WTC11 (cell line): ENCODE measurements around the gene HS3ST4. TPM values are rescaled to one million over a fixed set of nuclear protein-coding genes. Genes with fewer than 3 reads are reported as not detected.
"Not testable (repeated sequence)": the region's sequence is repeated elsewhere in the genome, so short reads cannot be mapped to it uniquely, and the experiment has no call there.

ENCODE experiments used
- ATAC-seq: fragments of 200-7000 bp; cut with Tn5 transposase; 2 replicates; pipeline ENCODE4 v1.10.0; 2021; ENCODE audit warnings: mild to moderate bottlenecking, moderate library complexity
- CTCF ChIA-PET: fragments of 300-600 bp; sonication (Branson Sonifier 250); formaldehyde crosslinking; loops from one replicate; lab custom pipeline; 2021; ENCODE audit warnings: antibody characterized with exemption; lab: Charles Lee
- POLR2A ChIA-PET: fragments of 350-600 bp; sonication (Branson Sonifier 250); formaldehyde crosslinking; loops from one replicate; lab custom pipeline; 2021; ENCODE audit warnings: antibody characterized with exemption; lab: Charles Lee
- DNase-seq: peaks from one replicate; pipeline ENCODE4 v3.0.0; 2021; ENCODE audit warnings: low spot score
- H3K27ac Mint-ChIP-seq: 2 replicates; pipeline ENCODE4 v1.8.0; 2021; ENCODE audit warnings: mixed read lengths
- H3K27me3 Mint-ChIP-seq: 2 replicates; pipeline ENCODE4 v1.8.0; 2021; ENCODE audit warnings: low read depth, mild to moderate bottlenecking, moderate library complexity, mixed read lengths
- H3K36me3 Mint-ChIP-seq: 2 replicates; pipeline ENCODE4 v1.8.0; 2021; ENCODE audit warnings: mixed read lengths
- H3K4me1 Mint-ChIP-seq: 2 replicates; pipeline ENCODE4 v1.8.0; 2022; ENCODE audit warnings: mixed read lengths
- H3K4me3 Mint-ChIP-seq: 2 replicates; pipeline ENCODE4 v1.8.0; 2021; ENCODE audit warnings: mild to moderate bottlenecking, moderate library complexity, mixed read lengths
- H3K9me3 Mint-ChIP-seq: 2 replicates; pipeline ENCODE4 v1.8.0; 2021; ENCODE audit warnings: mixed read lengths
- EMX1 ChIP-seq: fragments of 250-450 bp; sonication (Bioruptor Pico); IDR thresholded peaks from 2 replicates; pipeline ENCODE4 v1.8.0; 2021; ENCODE audit warnings: mild to moderate bottlenecking
- ETV6 ChIP-seq: sonication (generic); formaldehyde crosslinking; IDR thresholded peaks from 2 replicates; pipeline ENCODE4 v1.8.1; 2022; ENCODE audit warnings: mild to moderate bottlenecking, missing genetic modification reagents
- FOXJ3 ChIP-seq: sonication (generic); formaldehyde crosslinking; IDR thresholded peaks from 2 replicates; pipeline ENCODE4 v1.9.0; 2021; ENCODE audit warnings: missing genetic modification reagents, mild to moderate bottlenecking, borderline replicate concordance
- FOXP1 ChIP-seq: sonication (generic); formaldehyde crosslinking; IDR thresholded peaks from 2 replicates; pipeline ENCODE4 v1.8.0; 2022; ENCODE audit warnings: missing genetic modification reagents, mild to moderate bottlenecking, moderate library complexity, borderline replicate concordance
- GRHL2 ChIP-seq: fragments of 250-450 bp; sonication (Bioruptor Pico); IDR thresholded peaks from 2 replicates; pipeline ENCODE4 v1.8.0; 2022; ENCODE audit warnings: mild to moderate bottlenecking, moderate library complexity; ENCODE audit not compliant: insufficient replicate concordance, severe bottlenecking
- RORB ChIP-seq: fragments of 250-450 bp; sonication (Bioruptor Pico); IDR thresholded peaks from 2 replicates; pipeline ENCODE4 v1.9.0; 2021; ENCODE audit warnings: mild to moderate bottlenecking
- SOX15 ChIP-seq: fragments of 250-450 bp; sonication (Bioruptor Pico); IDR thresholded peaks from 2 replicates; pipeline ENCODE4 v1.9.0; 2021; ENCODE audit warnings: mild to moderate bottlenecking
- TEAD4 ChIP-seq: sonication (generic); formaldehyde crosslinking; IDR thresholded peaks from 2 replicates; pipeline ENCODE4 v1.8.0; 2022; ENCODE audit warnings: mild to moderate bottlenecking, missing genetic modification reagents
- ZNF219 ChIP-seq: sonication (generic); formaldehyde crosslinking; IDR thresholded peaks from 2 replicates; pipeline ENCODE4 v1.8.0; 2023; ENCODE audit warnings: missing genetic modification reagents, mild to moderate bottlenecking, borderline replicate concordance
- ZNF317 ChIP-seq: sonication (generic); formaldehyde crosslinking; IDR thresholded peaks from 2 replicates; pipeline ENCODE4 v1.8.1; 2023; ENCODE audit warnings: low read depth, mild to moderate bottlenecking, moderate library complexity, missing genetic modification reagents, borderline replicate concordance
- ZNF423 ChIP-seq: fragments of 250-450 bp; sonication (Bioruptor Pico); IDR thresholded peaks from 2 replicates; pipeline ENCODE4 v2.1.2; 2022; ENCODE audit warnings: mild to moderate bottlenecking, moderate library complexity
- total RNA-seq: library from RNA; stranded (reverse); gene quantifications from 3 replicates; pipeline ENCODE4 v1.2.3, GENCODE V29; 2021
- TF ChIP-seq, protein P1 (sequence below): fragments of 250-450 bp; sonication (Bioruptor Pico); IDR thresholded peaks from 2 replicates; pipeline ENCODE4 v1.8.0; 2021; ENCODE audit warnings: mild to moderate bottlenecking
- TF ChIP-seq, protein P2 (sequence below): sonication (generic); formaldehyde crosslinking; IDR thresholded peaks from 2 replicates; pipeline ENCODE4 v1.8.1; 2023; ENCODE audit warnings: mild to moderate bottlenecking, missing genetic modification reagents, moderate library complexity
- TF ChIP-seq, protein P3 (sequence below): fragments of 250-450 bp; sonication (Bioruptor Pico); IDR thresholded peaks from 2 replicates; pipeline ENCODE4 v2.1.2; 2022; ENCODE audit warnings: mild to moderate bottlenecking, moderate library complexity
- TF ChIP-seq, protein P4 (sequence below): sonication (generic); formaldehyde crosslinking; IDR thresholded peaks from 2 replicates; pipeline ENCODE4 v1.8.1; 2022; ENCODE audit warnings: mild to moderate bottlenecking, moderate library complexity, missing genetic modification reagents
- TF ChIP-seq, protein P5 (sequence below): fragments of 250-450 bp; sonication (Bioruptor Pico); conservative IDR thresholded peaks from 2 replicates; pipeline ENCODE4 v1.9.0; 2021; ENCODE audit warnings: mild to moderate bottlenecking
- TF ChIP-seq, protein P6 (sequence below): fragments of 250-450 bp; sonication (Bioruptor Pico); IDR thresholded peaks from 2 replicates; pipeline ENCODE4 v1.9.0; 2021; ENCODE audit warnings: moderate library complexity, mild to moderate bottlenecking, inconsistent platforms, borderline replicate concordance
- TF ChIP-seq, protein P7 (sequence below): sonication (generic); formaldehyde crosslinking; IDR thresholded peaks from 2 replicates; pipeline ENCODE4 v1.8.0; 2023; ENCODE audit warnings: missing genetic modification reagents, mild to moderate bottlenecking, borderline replicate concordance

The HS3ST4 gene
- total RNA-seq, 1 experiment from 2014 or later: 5.4 TPM

DNA sequence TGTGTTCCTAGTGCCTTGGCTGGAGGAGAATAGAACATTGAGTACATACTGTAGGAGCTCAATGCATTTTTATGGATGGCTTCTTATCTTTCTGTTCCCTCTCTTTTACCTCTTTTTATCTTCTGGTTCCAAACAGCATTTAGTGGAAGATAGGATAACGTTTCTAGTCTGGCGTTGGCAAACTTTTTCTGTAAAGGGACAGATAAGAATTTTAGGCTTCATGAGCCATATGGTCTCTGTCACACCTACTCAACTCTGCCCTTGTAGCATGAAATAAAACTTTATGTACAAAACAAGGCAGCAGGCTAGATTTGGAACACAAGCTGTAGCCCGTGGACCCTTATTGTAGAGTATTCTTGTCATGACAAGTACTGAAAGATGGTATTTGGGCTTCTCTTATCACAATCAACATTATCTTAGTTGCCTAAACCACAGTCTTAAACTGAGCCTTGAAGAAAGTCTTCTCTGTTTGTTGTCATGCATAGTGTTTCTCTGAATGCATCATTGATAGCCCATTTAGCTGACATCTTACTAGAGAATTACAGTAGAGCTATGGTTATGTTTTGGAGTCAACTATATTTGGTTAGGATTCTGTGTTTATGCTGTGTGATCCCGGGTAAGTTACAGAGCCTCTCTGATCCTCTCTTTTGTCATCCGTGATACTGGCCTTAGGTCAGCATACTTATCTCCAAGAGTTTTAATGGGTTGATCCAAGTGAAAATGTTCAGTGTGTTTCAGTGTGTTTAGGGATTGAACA is 80.2 kb downstream of the HS3ST4 start:
- H3K4me3 Mint-ChIP-seq: no peak overlapping the region
- POLR2A ChIA-PET: no interaction called here

DNA sequence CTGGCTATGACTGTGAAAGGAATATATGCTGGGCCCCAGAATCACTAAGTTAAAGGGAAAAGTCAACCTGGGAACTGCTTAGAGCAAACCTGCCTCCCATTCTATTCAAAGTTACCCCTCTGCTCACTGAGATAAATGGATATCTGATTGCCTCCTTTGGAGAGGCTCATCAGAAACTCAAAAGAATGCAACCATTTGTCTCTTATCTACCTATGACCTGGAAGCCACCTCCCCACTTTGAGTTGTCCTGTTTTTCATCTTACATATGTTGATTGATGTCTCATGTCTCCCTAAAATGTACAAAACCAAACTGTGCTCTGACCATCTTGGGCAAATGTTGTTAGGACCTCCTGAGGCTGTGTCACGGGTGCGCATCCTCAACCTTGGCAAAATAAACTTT is 84.5 kb downstream of the HS3ST4 start:
- H3K27ac Mint-ChIP-seq, H3K4me3 Mint-ChIP-seq, H3K27me3 Mint-ChIP-seq, H3K4me1 Mint-ChIP-seq, CTCF ChIA-PET, H3K9me3 Mint-ChIP-seq, H3K36me3 Mint-ChIP-seq, POLR2A ChIA-PET, DNase-seq, ATAC-seq: not testable (repeated sequence)

More for the DNA sequence above, 80.2 kb downstream of the HS3ST4 start:
- peaks cover 4% of the 10 kb centered on the region for H3K9me3 Mint-ChIP-seq
- H3K27me3 Mint-ChIP-seq: no peaks in the 10 kb centered on the region
- DNase-seq: no peak
- no peak for ATAC-seq
- H3K4me1 Mint-ChIP-seq: peaks cover 10% of the 10 kb centered on the region
- TF ChIP-seq EMX1 (CRISPR knock-in tag) (no peak), FOXJ3 (no peak), GRHL2 (CRISPR knock-in tag) (no peak), TEAD4 (no peak), ZNF423 (CRISPR knock-in tag) (no peak), RORB (CRISPR knock-in tag) (no peak), ZNF317 (CRISPR knock-in tag) (no peak), ETV6 (CRISPR knock-in tag) (no peak), SOX15 (no peak), ZNF219 (CRISPR knock-in tag) (no peak), FOXP1 (CRISPR knock-in tag) (no peak)
- TF ChIP-seq, protein P1, sequence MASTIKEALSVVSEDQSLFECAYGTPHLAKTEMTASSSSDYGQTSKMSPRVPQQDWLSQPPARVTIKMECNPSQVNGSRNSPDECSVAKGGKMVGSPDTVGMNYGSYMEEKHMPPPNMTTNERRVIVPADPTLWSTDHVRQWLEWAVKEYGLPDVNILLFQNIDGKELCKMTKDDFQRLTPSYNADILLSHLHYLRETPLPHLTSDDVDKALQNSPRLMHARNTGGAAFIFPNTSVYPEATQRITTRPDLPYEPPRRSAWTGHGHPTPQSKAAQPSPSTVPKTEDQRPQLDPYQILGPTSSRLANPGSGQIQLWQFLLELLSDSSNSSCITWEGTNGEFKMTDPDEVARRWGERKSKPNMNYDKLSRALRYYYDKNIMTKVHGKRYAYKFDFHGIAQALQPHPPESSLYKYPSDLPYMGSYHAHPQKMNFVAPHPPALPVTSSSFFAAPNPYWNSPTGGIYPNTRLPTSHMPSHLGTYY: no peak
- TF ChIP-seq, protein P2, sequence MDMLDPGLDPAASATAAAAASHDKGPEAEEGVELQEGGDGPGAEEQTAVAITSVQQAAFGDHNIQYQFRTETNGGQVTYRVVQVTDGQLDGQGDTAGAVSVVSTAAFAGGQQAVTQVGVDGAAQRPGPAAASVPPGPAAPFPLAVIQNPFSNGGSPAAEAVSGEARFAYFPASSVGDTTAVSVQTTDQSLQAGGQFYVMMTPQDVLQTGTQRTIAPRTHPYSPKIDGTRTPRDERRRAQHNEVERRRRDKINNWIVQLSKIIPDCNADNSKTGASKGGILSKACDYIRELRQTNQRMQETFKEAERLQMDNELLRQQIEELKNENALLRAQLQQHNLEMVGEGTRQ (CRISPR knock-in tag): no peak
- TF ChIP-seq, protein P3, sequence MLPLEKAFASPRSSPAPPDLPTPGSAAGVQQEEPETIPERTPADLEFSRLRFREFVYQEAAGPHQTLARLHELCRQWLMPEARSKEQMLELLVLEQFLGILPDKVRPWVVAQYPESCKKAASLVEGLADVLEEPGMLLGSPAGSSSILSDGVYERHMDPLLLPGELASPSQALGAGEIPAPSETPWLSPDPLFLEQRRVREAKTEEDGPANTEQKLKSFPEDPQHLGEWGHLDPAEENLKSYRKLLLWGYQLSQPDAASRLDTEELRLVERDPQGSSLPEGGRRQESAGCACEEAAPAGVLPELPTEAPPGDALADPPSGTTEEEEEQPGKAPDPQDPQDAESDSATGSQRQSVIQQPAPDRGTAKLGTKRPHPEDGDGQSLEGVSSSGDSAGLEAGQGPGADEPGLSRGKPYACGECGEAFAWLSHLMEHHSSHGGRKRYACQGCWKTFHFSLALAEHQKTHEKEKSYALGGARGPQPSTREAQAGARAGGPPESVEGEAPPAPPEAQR (CRISPR knock-in tag): no peak
- TF ChIP-seq, protein P4, sequence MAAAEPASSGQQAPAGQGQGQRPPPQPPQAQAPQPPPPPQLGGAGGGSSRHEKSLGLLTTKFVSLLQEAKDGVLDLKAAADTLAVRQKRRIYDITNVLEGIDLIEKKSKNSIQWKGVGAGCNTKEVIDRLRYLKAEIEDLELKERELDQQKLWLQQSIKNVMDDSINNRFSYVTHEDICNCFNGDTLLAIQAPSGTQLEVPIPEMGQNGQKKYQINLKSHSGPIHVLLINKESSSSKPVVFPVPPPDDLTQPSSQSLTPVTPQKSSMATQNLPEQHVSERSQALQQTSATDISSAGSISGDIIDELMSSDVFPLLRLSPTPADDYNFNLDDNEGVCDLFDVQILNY: no peak
- TF ChIP-seq, protein P5, sequence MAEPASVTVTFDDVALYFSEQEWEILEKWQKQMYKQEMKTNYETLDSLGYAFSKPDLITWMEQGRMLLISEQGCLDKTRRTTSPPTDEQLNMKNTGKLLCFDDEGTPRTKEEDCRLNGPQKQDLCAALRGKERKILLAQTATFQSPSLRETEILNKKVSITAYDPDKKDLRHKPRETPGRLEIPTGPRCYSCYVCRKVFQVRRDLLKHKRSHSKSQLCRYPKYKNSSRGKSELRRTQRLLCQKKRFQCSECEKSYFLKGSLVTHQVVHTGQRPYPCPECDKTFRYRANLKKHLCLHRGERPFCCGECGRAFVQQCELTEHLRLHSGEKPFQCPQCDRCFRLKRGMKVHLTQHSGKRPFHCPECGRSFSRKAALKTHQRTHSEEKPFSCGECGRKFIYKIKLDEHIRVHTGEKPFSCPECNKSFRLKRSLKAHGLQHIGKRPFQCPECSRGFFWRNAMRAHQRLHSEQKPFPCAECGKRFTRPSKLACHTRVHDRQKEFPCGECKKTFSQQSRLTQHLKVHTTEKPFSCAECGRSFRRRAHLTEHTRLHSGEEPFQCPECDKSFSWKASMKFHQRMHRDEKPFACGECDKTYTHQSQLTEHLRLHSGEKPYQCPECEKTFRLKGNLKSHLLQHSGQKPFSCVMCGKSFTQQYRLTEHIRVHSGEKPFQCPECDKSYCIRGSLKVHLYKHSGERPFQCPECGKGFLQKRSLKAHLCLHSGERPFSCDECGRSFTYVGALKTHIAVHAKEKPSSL (CRISPR knock-in tag): no peak
- TF ChIP-seq, protein P6, sequence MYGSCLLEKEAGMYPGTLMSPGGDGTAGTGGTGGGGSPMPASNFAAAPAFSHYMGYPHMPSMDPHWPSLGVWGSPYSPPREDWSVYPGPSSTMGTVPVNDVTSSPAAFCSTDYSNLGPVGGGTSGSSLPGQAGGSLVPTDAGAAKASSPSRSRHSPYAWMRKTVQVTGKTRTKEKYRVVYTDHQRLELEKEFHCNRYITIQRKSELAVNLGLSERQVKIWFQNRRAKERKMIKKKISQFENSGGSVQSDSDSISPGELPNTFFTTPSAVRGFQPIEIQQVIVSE: no peak
- TF ChIP-seq, protein P7, sequence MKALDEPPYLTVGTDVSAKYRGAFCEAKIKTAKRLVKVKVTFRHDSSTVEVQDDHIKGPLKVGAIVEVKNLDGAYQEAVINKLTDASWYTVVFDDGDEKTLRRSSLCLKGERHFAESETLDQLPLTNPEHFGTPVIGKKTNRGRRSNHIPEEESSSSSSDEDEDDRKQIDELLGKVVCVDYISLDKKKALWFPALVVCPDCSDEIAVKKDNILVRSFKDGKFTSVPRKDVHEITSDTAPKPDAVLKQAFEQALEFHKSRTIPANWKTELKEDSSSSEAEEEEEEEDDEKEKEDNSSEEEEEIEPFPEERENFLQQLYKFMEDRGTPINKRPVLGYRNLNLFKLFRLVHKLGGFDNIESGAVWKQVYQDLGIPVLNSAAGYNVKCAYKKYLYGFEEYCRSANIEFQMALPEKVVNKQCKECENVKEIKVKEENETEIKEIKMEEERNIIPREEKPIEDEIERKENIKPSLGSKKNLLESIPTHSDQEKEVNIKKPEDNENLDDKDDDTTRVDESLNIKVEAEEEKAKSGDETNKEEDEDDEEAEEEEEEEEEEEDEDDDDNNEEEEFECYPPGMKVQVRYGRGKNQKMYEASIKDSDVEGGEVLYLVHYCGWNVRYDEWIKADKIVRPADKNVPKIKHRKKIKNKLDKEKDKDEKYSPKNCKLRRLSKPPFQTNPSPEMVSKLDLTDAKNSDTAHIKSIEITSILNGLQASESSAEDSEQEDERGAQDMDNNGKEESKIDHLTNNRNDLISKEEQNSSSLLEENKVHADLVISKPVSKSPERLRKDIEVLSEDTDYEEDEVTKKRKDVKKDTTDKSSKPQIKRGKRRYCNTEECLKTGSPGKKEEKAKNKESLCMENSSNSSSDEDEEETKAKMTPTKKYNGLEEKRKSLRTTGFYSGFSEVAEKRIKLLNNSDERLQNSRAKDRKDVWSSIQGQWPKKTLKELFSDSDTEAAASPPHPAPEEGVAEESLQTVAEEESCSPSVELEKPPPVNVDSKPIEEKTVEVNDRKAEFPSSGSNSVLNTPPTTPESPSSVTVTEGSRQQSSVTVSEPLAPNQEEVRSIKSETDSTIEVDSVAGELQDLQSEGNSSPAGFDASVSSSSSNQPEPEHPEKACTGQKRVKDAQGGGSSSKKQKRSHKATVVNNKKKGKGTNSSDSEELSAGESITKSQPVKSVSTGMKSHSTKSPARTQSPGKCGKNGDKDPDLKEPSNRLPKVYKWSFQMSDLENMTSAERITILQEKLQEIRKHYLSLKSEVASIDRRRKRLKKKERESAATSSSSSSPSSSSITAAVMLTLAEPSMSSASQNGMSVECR (CRISPR knock-in tag): no peak
- CTCF ChIA-PET: no interaction called here
- no peak overlapping the region for H3K27ac Mint-ChIP-seq
- no peaks in the 10 kb centered on the region for H3K36me3 Mint-ChIP-seq
